ENCODE data around the gene LHPP. TPM values are rescaled to one million over a fixed set of nuclear protein-coding genes. Genes with fewer than 3 reads are reported as not detected.
A peak's percentile ranks its signal among the peaks of the same experiment; 100 is the strongest.

The LHPP gene
- total and polyA plus RNA-seq, 4 experiments from 2014 or later = 17.9 to 22.4 (median 19.2) TPM

DNA sequence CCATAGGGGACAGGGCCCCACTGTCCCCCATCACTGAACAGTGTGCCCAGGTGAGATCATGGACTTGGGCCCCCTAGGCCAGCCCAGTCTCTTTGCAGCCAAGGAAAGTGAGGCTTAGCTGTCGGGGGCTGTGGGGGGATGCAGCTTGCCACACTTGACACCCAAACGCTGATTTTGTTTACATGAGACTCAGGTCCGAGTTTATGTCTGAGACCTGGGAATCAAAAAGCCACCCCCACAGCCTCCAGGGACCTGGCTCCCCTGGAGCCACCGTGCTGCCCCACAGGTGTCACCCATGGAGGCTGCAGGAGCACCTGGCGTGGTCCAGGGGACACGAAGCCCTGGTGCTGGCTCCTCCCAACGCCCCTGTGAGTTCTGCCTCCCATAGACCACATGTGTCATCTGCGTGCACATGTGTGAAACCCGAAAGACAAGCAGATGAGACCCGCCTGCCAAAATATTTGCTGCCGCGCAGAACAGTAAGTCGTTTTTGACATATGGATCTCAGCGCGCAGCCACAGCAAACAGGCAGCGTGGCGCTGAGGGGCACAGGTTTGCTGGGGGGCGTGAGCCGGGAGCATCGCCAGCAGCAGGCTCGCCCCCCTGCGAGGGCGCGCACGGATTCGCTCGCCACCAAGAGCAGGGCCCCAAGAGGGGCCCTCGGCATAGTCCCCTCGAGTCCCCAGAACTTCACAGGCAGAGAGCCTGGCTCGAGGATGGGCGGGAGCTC, 112.3 kb downstream of the LHPP start:
- CTCF ChIA-PET (ENCODE audit: partially characterized antibody) = no interaction called here
- POLR2A ChIA-PET (ENCODE audit: partially characterized antibody) = no interaction called here

DNA sequence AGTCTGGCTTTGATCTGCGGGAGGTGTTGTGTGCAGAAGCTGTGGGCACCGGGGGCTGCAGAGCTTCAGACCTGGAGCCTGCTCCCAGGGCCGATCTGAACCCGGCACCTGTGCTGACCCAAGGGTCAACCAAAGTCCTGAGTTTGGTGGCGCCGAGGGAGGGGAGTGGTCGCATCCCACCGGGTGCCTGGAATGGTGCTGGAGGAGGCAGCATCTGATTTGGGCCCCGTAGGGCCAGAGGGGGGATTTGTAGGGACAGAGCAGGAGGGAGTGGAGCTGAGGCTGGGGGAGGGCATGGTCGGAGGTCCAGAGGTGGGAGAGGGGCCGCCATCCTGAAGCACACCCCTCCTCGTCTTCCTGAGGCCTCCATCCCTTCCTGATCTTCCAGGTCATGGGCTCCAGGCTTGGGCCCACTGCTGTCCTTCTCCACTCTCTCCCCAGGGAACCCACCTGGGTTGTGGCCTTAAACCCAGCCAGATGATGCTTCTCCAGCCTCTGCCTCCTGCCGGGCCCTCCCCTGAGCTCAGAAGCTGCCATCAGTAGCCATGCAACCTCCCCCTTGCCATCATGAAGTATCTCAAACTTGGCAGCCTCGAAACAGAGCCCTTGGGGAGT, 112.9 kb downstream of the LHPP start:
- POLR2A ChIA-PET (ENCODE audit: partially characterized antibody) = no interaction called here
- no peaks in the 10 kb centered on the region for H3K36me3 ChIP-seq (ENCODE audit: insufficient read depth, low read length)
- no peaks in the 10 kb centered on the region for H3K4me1 ChIP-seq (ENCODE audit: insufficient read depth, low read length)
- H3K27me3 ChIP-seq (ENCODE audit: insufficient read depth, low read length) = no peaks in the 10 kb centered on the region
- Mint-ChIP-seq H3K36me3 (peaks cover 0 to 3% of the 10 kb centered on the region in 2 donors), H3K27me3 (no peaks in the 10 kb centered on the region), H3K4me1 (no peaks in the 10 kb centered on the region), H3K27ac (peak overlapping the region in 1 of 7 donors; percentile 24), H3K4me3 (no peak overlapping the region), H3K9me3 (no peaks in the 10 kb centered on the region)
- intact Hi-C loops (cut with micrococcal nuclease) = no loop called here
- no peak overlapping the region for H3K27ac ChIP-seq (ENCODE audit: low read depth, low read length)
- no peak overlapping the region for H3K4me3 ChIP-seq (ENCODE audit: low read length in 2 of 2)
- no peak for DNase-seq
- no peaks in the 10 kb centered on the region for H3K9me3 ChIP-seq (ENCODE audit: control insufficient read depth in 1 of 2, low read length in 2 of 2)
- CTCF ChIA-PET (ENCODE audit: partially characterized antibody) = no interaction called here

More for the DNA sequence above, 112.3 kb downstream of the LHPP start:
- no peaks in the 10 kb centered on the region for H3K9me3 ChIP-seq (ENCODE audit: control insufficient read depth in 1 of 2, low read length in 2 of 2)
- H3K36me3 ChIP-seq (ENCODE audit: insufficient read depth, low read length) = no peaks in the 10 kb centered on the region
- Mint-ChIP-seq H3K4me3 (no peak overlapping the region), H3K4me1 (no peaks in the 10 kb centered on the region), H3K27ac (no peak overlapping the region), H3K27me3 (no peaks in the 10 kb centered on the region), H3K36me3 (peaks cover 0 to 3% of the 10 kb centered on the region in 2 donors), H3K9me3 (no peaks in the 10 kb centered on the region)
- no peak overlapping the region for H3K4me3 ChIP-seq (ENCODE audit: low read length in 2 of 2)
- H3K27ac ChIP-seq (ENCODE audit: low read depth, low read length) = no peak overlapping the region
- intact Hi-C loops (cut with micrococcal nuclease) = no loop called here
- no peak for DNase-seq
- no peaks in the 10 kb centered on the region for H3K4me1 ChIP-seq (ENCODE audit: insufficient read depth, low read length)
- no peaks in the 10 kb centered on the region for H3K27me3 ChIP-seq (ENCODE audit: insufficient read depth, low read length)

DNA sequence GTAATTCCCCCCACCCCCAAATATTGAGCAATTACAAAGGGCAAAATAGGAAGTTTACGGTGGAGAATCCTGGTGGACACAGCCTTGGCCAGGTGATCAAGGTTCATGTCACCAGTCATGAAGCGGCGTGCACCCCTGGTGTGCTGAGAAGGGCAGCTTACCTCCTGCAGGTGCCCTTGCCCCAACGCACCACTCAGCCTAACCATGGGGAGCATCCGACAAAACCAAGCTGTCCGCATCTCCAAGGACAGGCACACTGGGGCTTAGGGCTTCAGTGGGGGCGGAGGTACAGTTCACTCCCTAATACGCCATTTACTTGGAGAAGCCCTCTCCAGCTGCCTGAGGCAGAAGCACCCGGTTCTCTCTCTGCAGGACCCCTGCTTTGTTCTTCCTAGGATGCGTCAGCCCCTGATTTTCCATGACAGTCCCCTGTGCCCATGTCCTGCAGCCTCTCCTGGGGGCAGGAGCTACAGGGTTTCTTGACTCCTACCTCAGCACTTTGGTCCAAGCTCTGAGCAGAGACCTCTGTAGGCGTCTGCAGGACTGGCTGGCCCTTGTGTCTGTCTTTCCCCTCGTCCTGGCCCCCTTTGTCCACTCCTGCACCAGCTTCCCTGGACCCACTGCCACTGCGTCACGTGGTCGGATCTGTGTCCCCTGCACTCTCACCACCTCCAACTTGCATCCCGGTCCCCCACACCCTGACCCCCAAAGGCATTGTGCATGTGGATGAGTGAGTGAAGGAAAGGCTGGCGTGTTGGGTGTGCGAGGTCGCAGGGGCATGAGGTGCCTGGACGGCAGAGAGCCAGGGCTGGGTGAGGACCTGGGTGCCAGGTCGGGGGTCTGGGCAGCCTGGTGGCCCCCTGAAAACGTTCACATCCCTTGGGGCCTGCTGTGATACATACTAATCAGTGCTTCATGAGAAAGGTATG, 113.7 kb downstream of the LHPP start:
- CTCF ChIA-PET (ENCODE audit: partially characterized antibody) = no interaction called here
- Mint-ChIP-seq H3K4me3 (no peak overlapping the region), H3K9me3 (peaks cover 0 to 6% (median 0%) of the 10 kb centered on the region in 8 donors), H3K27me3 (no peaks in the 10 kb centered on the region), H3K27ac (peak overlapping the region in 2 of 7 donors; percentile 13 to 24), H3K4me1 (no peaks in the 10 kb centered on the region), H3K36me3 (peaks cover 0 to 3% of the 10 kb centered on the region in 2 donors)
- Histone ChIP-seq H3K27ac (ENCODE audit: low read depth, low read length) (no peak overlapping the region), H3K27me3 (ENCODE audit: insufficient read depth, low read length) (no peaks in the 10 kb centered on the region), H3K9me3 (ENCODE audit: control insufficient read depth in 1 of 2, low read length in 2 of 2) (no peaks in the 10 kb centered on the region), H3K4me3 (ENCODE audit: low read length in 2 of 2) (no peak overlapping the region), H3K36me3 (ENCODE audit: insufficient read depth, low read length) (no peaks in the 10 kb centered on the region), H3K4me1 (ENCODE audit: insufficient read depth, low read length) (no peaks in the 10 kb centered on the region)
- no peak for DNase-seq
- POLR2A ChIA-PET (ENCODE audit: partially characterized antibody) = no interaction called here
- intact Hi-C loops (cut with micrococcal nuclease) = no loop called here

DNA sequence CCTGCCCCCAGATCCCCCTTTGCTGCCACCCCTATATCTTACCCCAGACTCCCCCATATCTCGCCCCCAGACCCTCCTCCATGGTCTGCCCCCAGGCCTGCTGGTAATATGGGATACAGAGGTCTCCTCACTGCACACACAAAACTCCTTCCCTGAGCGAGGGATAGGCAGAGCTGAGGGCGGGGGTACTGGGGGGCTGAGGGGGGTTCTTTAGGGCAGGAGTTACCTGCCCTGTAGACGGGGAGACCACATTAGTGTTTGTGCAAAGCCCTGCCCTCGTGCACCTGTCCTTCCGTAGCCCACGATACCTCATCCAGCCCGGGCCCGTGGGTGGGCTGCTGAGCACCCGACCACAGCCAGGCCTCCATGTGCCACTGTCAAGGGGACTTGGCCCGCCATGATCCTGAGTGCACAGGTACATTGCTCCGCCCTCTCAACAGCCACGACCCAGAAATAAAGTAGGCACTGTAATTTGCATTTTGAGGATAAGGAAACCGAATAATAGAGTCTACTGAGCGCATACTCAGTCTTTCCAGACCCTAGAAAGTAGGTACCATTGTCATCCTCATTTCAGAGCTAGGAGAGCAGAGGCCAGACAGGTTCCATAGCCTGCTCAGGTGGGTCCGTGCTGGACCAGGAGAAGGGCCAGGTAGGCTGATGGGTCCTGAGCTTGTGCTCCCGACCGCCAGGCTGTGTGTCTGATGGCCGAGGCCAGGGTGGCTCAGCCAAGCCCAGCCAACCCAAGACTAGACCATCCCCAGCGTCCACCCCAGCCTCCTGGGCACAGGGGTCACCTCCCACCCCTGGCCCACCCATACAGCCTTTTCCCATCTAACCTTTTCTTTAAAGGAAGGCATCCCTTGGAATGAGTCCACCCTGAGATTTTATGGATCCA, 115.2 kb downstream of the LHPP start:
- Histone ChIP-seq H3K4me1 (ENCODE audit: insufficient read depth, low read length) (no peaks in the 10 kb centered on the region), H3K9me3 (ENCODE audit: control insufficient read depth in 1 of 2, low read length in 2 of 2) (no peaks in the 10 kb centered on the region), H3K27ac (ENCODE audit: low read depth, low read length) (no peak overlapping the region), H3K27me3 (ENCODE audit: insufficient read depth, low read length) (no peaks in the 10 kb centered on the region), H3K4me3 (ENCODE audit: low read length in 2 of 2) (no peak overlapping the region), H3K36me3 (ENCODE audit: insufficient read depth, low read length) (no peaks in the 10 kb centered on the region)
- Mint-ChIP-seq H3K27ac (peak overlapping the region in 3 of 7 donors; percentile 12 to 43 (median 29)), H3K4me3 (no peak overlapping the region), H3K9me3 (peaks cover 0 to 13% (median 5%) of the 10 kb centered on the region in 8 donors), H3K36me3 (peaks cover 3 to 7% of the 10 kb centered on the region in 2 donors), H3K27me3 (no peaks in the 10 kb centered on the region), H3K4me1 (peaks cover 0 to 3% (median 0%) of the 10 kb centered on the region in 4 donors)
- ChIA-PET CTCF (ENCODE audit: partially characterized antibody) (no interaction called here), POLR2A (ENCODE audit: partially characterized antibody) (no interaction called here)
- intact Hi-C loops (cut with micrococcal nuclease) = no loop called here
- DNase-seq = no peak

DNA sequence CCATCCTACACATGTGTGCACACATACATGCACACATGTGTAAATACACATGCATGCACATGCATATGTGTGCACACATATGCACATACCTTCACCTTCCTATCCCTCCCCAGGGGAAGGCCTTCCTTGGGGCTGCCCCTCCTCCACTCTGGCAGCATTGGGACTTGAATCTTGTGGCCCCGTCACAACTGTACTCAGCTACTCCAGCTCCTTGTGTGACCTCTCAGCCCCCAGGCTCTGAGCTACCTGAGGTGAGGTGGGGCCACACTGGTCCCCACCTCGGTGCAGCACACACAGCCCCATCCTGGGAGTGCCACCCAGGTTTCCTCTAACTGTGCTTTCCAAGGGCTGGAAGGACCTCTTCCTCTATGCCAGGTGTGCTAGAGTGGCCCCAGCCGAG, 116.0 kb downstream of the LHPP start:
- ChIA-PET POLR2A (ENCODE audit: partially characterized antibody) (no interaction called here), CTCF (ENCODE audit: partially characterized antibody) (no interaction called here)
- Mint-ChIP-seq H3K4me1 (peaks cover 0 to 3% (median 0%) of the 10 kb centered on the region in 4 donors), H3K9me3 (peaks cover 0 to 13% (median 5%) of the 10 kb centered on the region in 8 donors), H3K36me3 (peaks cover 3 to 11% of the 10 kb centered on the region in 2 donors), H3K27me3 (no peaks in the 10 kb centered on the region), H3K27ac (no peak overlapping the region), H3K4me3 (no peak overlapping the region)
- intact Hi-C loops (cut with micrococcal nuclease) = no loop called here
- Histone ChIP-seq H3K36me3 (ENCODE audit: insufficient read depth, low read length) (no peaks in the 10 kb centered on the region), H3K4me3 (ENCODE audit: low read length in 2 of 2) (no peak overlapping the region), H3K27me3 (ENCODE audit: insufficient read depth, low read length) (no peaks in the 10 kb centered on the region), H3K9me3 (ENCODE audit: control insufficient read depth in 1 of 2, low read length in 2 of 2) (no peaks in the 10 kb centered on the region), H3K4me1 (ENCODE audit: insufficient read depth, low read length) (no peaks in the 10 kb centered on the region), H3K27ac (ENCODE audit: low read depth, low read length) (no peak overlapping the region)
- DNase-seq = no peak

DNA sequence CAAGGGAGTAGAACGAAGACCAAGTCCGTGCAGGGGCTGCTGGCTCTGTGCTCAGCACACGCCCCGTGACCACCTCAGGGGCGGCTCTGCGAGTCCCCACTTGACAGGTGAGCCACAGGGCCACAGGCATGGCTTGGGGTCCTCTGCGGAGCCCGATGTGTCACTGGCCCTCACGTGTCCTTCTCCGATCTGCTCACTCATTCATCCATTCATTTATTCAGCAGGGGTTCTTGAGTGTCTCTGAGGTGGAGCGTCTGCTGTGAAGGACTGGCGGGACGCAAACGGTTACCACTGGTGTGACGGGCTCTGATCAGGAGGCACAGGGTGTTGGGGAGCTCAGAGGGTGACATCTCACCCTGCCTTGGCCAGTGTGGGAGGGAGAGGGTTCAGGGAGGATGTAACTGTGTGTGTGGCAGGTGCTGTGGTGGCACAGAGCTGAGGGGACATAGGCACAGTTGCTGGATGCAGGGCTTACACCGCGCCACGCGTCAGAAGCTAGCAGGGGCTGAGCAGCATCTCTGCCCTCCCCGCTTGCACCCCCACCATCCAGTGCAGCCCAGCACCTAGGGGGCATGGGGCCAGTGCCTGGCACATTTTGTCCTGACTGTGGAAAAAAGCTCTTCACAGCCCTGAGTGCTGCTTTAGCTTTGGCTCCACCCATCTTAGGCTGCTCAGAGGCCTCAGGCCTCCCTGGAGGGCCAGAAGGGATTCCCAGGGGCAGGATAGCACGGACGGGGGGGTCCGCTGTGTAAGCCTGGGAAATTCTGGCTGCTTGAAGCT, 116.8 kb downstream of the LHPP start:
- POLR2A ChIA-PET (ENCODE audit: partially characterized antibody) = no interaction called here
- DNase-seq = no peak
- no peaks in the 10 kb centered on the region for H3K27me3 Mint-ChIP-seq
- Histone ChIP-seq H3K27me3 (ENCODE audit: insufficient read depth, low read length) (no peaks in the 10 kb centered on the region), H3K36me3 (ENCODE audit: insufficient read depth, low read length) (no peaks in the 10 kb centered on the region), H3K4me3 (ENCODE audit: low read length in 2 of 2) (no peak overlapping the region), H3K27ac (ENCODE audit: low read depth, low read length) (no peak overlapping the region), H3K4me1 (ENCODE audit: insufficient read depth, low read length) (no peaks in the 10 kb centered on the region), H3K9me3 (ENCODE audit: control insufficient read depth in 1 of 2, low read length in 2 of 2) (no peaks in the 10 kb centered on the region)
- H3K36me3 Mint-ChIP-seq = peaks cover 4 to 19% of the 10 kb centered on the region in 2 donors
- no peak overlapping the region for H3K4me3 Mint-ChIP-seq
- peaks cover 0 to 14% (median 6%) of the 10 kb centered on the region in 8 donors for H3K9me3 Mint-ChIP-seq
- CTCF ChIA-PET (ENCODE audit: partially characterized antibody) = no interaction called here
- intact Hi-C loops (cut with micrococcal nuclease) = no loop called here
- H3K27ac Mint-ChIP-seq = peak overlapping the region in 2 of 7 donors; percentile 41 to 60
- peaks cover 0 to 3% (median 0%) of the 10 kb centered on the region in 4 donors for H3K4me1 Mint-ChIP-seq

All from CD4-positive, alpha-beta memory T cell (primary cell).